HG03045 (cell line): Measurements from ENCODE around the gene GRM1.

ENCODE experiments used
- ATAC-seq: cut with Tn5 transposase; IDR thresholded peaks from one replicate; pipeline ENCODE4 v1.9.1; 2021; ENCODE audit warnings: mild to moderate bottlenecking, moderate library complexity; ENCODE audit not compliant: unreplicated experiment

The GRM1 gene

DNA sequence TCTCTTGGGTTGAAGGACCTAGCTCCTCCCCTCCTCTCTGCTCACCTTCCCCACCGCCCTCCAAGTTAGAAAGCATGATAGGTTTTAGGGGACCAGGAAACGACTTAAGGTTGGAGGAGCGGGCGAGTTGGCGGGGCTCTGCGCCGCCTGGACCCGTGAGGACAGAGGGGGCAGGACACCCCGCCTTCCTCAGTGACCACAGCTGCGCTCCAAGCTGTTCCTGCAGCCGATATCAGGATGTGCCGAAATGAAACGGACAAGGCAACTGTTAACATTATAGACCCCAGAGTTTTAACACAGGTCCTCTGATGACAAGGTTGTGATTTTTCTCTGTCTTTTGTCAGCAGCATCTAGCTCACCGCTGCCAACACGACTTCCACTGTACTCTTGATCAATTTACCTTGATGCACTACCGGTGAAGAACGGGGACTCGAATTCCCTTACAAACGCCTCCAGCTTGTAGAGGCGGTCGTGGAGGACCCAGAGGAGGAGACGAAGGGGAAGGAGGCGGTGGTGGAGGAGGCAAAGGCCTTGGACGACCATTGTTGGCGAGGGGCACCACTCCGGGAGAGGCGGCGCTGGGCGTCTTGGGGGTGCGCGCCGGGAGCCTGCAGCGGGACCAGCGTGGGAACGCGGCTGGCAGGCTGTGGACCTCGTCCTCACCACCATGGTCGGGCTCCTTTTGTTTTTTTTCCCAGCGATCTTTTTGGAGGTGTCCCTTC, at the start of gene GRM1:
TSS of gene GRM1 (plus strand) at position 212 of the 722 bp plus-strand sequence. CDS start at position 668, 456 bp downstream.
- ATAC-seq, result no peak

DNA sequence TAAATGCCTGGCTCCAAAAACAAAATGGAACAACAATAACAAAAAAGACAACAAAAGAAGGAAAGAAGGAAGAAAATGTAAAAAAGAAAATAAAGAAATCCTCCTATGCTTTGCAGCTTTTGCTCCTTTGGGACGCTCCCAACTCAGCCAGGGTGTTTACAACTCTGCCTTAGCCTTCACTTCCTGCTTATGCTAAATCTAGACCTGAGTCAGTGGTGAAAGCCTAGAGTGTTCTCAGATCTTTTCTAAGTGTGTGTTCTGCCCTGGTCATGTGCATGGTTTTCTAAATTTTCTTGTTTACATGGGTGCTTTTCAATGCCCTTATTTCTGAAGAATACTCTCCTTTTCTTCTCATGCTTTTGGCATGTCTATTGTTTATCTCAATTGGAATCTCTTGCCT, 19.5 kb upstream of the GRM1 start:
- no peak for ATAC-seq

DNA sequence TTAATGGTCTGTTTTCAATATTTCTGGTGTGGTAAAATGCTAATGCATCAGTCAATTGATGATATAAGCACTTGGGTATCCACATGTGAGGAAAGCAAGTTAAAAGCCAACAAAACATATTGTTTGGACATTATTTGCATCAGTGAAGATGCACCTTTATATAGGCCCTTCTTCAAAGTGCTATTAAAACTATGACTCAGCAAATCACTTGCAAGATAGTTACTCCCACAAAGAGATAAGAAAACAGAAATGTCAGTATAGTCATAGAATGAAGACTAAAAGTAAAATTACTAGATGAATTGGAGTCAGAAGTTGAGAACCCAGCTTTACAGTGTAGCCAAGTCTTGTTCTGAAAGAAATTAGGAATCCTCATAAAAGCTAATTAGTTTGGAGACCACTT, 14.6 kb upstream of the GRM1 start:
- no peak for ATAC-seq

DNA sequence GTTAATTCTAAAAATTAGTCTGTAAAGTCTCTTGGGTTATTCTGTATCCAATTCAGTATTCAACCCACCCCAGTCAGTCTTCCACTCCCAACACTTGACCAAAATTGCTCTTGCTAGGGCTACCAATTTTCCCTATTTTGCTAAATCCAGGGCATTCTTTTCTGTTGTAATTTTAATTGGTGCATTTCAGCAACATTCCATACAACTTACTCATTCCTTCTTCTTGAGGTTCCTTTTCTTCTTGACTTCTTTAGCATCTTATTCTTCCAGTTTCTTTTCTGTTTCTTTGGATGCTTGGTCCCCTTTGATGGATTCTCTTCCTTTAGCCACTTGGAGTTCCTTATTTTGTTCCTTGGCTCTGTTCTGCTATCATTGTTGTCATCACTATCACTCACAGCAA, 11.2 kb upstream of the GRM1 start:
- no peak for ATAC-seq

DNA sequence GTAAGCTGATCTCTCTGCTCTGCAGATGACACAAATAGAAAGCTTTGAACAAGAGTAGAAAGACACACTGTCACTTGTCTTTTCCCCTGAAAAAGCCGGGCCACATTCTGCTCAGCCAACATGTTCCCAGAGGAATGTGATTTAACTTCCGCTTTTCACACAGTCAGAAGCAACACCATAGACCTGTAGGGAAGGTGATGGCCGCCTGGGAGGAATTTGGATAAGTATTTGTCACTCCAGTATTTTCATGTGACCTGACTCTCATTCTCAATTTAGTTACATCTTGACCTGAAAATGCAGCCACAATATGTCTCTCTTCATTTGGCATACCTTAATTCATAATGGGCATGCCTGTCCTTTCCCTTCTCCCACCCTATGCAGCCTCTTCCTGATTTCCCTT, 2.0 kb upstream of the GRM1 start:
- ATAC-seq, result no peak

DNA sequence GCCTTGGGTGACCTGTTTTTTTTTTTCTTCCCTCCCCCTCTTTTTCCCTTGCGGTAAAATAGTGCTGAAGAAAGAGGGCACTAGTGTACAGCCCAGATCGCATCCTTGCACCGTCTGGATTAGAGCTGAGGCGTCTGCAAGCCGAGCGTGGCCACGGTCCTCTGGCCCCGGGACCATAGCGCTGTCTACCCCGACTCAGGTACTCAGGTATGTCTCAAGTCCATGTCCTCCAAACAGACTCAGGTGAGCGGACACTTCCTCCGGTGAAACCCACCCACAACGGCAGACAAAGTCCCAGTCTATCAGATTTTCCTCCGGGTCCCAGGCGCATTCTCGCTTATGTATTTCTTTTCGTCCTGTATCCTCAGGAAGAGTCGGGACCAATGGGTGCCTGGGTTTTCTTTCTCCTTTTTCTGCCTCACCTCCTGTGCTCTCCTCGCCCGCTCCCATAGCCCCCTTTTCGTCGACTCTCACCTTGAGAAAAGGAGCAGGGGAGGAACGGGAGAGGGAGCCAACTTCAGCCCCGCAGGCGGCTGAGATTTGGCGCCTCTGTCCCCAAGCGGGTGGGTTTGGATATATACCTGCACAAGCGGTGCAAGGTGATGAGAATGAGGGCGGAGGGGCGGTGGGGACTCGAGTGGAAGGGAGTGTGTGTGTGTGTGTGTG, 1.1 kb upstream of the GRM1 start:
- ATAC-seq, result no peak

DNA sequence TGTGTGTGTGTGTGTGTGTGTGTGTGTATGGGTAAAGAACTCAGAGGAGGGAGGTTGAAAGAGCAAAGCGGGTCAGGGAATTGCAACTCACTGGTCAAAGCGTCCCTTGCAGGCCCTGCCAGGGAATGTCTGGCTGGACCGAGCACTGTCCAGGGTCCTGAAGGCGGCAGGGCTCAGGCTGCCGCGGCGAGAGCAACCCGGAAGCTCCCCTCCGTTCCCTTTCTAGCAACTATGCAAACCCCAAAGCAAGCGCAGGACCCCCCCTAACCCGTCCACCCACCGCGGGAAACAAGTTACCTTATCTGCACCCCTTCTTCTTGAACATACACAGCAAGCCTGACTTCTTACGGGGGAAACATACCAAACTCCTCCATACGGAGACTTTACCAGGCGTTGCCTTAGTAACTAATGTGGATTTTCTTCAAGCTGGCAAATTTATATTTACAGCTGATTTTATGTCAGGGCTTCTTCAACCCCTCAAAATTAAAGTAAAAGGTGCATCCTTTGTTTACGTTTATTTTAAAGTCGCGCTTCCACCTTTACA, 538 bp upstream of the GRM1 start:
- no peak for ATAC-seq

DNA sequence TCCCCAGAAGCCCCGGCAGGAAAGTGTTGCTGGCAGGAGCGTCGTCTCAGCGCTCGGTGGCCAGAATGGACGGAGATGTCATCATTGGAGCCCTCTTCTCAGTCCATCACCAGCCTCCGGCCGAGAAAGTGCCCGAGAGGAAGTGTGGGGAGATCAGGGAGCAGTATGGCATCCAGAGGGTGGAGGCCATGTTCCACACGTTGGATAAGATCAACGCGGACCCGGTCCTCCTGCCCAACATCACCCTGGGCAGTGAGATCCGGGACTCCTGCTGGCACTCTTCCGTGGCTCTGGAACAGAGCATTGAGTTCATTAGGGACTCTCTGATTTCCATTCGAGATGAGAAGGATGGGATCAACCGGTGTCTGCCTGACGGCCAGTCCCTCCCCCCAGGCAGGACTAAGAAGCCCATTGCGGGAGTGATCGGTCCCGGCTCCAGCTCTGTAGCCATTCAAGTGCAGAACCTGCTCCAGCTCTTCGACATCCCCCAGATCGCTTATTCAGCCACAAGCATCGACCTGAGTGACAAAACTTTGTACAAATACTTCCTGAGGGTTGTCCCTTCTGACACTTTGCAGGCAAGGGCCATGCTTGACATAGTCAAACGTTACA, 817 bp downstream of the GRM1 start:
- ATAC-seq, result no peak

DNA sequence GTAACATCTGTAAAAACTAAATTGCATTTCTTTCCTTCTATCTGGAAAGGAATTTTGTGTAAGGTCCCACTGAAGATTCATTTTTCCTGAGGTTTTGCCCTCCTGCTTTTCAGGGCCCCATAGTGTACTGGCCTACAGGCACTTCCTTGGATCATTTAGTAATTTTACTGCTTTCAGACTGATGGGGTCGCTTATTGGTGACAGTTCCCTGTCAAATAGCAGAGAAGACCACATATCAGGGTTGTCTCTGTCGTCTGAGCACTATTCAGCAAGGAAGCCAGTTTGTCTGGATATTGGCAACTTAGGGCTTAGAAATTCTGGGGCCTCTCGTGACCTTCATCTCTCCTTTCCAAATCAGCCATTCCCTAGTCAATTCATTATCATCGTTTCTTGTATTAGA, 3.5 kb downstream of the GRM1 start:
- no peak for ATAC-seq

DNA sequence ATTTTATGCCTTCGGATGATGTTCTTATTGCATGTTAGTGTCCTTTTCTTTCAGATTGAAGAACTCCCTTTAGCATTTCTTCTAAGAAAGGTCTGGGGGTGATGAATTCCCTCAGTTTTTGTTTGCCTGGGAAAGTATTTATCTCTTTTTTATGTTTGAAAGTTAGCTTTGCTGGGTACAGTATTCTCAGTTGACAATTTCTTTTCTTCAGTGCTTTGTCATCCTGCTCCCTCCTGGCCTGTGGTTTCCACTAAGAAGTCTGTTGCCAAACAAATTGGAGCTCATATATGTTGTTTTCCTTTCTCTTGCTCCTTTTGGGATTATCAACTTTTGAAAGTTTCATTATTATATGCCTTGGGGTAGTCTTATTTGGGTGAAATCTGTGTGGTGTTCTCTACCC, 11.5 kb downstream of the GRM1 start:
- ATAC-seq, result no peak

DNA sequence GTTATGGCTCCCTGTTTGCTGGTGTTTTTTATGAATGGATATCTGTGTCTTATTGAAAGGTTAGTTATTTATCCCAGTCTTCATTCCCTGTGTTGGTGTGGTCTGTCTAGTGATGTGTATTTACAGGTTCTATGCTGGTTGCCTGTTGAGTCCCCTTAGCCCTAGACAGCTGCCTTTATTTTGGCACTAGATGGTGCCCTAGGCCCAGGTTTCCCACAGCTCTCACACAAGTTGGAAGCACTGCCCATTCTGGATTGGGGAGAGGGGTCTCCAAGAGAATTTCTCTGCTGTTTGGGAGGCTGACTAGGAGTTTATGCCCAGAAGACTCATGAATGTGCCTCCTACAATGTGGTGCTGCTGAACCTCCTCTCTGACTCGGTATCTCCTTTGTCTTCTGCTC, 12.4 kb downstream of the GRM1 start:
- no peak for ATAC-seq

DNA sequence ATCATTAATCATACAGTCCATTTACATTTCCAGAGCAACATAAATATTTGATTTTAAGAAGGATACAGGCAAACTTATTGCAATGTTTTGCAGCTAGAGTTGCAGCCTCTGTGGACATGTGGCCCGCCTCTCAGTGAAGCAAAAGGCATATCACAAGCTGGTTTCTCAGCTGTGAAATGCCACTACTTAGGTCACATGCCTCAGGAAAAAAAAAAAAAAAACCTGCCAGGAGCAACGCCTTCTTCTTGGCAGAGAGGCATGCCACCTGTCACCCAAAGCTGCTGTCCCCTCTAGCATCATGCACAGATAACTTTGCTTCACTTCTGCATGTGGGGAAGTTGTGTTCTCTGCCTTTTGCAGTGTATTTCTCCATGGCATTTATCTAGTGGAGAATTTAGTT, 18.5 kb downstream of the GRM1 start:
- no peak for ATAC-seq

DNA sequence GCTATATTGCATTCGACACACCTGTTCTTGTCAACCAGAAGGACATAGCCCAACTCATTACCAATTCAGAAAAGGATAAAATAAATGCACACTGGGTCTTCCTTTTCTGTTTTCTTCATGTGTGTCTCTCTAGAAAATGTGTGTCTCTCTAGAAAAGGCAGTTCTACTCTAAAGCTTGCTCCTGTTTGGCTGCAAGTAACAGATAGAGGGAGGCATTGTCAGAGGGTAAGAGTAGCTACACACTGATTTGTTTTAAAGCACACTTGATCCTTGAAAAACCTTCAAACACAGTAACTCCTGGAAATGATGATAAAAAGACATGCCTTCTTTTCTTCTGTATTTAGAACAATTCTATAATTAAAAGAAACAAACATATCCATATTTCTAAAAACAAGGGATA, 21.3 kb downstream of the GRM1 start:
- ATAC-seq, result no peak

DNA sequence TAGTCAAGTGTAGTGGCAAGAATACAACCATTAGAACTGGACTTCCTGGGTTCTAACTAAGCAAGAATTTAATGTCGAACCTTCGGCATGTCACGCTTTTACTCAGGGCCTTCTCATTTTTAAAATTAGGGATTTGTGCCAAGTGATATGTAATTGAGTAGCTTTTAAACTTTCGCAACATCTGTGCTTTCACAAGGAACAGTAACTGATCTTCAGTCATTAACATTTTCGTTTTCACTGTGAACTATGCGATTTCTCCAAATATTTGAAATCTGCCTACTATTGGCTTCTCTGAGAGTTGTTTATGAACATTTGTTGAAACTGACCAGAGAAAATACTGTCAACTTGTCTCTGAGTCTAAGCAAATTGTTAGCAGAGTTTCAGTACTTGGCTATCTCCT, 27.6 kb downstream of the GRM1 start:
- ATAC-seq, result no peak

DNA sequence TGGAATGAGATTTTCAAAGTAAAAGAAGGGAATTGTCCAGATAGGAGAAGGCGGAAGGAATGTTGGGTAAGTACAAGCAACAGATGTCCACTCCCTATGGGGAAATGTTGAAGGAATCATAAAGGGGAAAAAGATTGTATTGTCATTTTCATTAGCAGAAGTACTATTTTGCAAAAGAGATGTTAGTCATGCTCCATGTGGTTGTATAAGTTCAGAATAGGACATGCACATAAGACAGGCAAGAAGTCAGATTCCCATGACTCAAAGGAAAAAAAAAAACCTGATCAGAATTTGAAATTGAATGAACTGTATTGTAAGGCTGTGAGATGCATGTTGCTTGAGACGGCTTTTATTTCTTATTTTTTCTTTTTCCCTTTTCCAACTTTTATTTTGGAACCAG, 36.8 kb downstream of the GRM1 start:
- ATAC-seq, result no peak

DNA sequence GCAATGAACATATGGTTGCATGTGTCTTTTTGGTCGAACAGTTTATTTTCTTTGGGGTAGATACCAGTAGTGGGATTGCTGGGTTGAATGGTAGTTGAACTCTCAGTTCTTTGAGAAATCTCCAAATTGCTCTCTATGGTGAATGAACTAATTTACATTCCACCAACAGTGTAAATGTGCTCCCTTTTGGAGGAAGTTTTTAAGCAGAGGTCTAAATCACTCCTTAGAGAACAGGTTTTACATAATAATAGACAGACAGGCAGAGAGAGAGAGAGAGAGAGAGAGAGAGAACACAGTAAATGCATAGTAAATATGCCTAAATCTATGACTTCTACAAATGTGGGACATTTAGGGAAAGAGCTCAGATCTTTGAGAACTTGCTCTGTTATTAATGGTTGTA, 37.6 kb downstream of the GRM1 start:
- no peak for ATAC-seq

DNA sequence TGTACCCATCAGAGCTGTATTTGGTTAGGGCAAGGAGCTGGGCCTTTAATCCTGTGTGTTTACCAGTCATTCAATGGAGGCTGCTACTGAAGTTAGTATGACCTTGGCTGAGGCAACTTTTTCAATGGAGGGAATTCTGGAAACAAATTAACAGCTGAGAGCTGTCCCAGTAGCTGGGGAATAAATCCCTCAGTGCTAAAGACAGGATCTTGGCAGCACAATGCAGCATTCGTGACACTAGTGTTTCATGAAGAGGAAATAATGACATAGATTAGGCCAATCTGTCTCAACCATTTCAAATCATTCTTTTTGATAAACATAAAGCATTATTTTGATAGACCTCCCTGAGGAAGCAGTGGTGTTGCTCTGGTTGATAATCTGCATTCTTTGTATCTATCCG, 42.9 kb downstream of the GRM1 start:
- ATAC-seq, result no peak

DNA sequence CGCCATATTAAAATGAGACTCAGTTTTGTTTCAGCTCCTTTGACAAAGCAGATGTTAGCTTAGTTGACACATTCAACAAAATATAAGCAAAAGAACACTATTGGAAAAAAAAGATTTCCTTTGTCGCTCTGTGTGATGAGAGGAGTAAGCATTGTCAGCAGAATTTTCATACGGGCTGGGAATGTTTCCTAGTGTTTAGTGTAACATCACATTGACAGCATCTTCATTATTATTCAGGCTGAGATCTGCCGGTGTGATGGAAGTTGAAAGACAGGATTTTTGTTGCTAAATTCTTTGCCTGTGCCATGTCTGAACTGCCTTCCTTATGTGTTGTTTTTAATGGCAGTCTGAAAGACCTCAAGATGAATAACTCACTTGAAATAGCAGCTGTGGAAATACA, 49.1 kb downstream of the GRM1 start:
- ATAC-seq, result no peak

DNA sequence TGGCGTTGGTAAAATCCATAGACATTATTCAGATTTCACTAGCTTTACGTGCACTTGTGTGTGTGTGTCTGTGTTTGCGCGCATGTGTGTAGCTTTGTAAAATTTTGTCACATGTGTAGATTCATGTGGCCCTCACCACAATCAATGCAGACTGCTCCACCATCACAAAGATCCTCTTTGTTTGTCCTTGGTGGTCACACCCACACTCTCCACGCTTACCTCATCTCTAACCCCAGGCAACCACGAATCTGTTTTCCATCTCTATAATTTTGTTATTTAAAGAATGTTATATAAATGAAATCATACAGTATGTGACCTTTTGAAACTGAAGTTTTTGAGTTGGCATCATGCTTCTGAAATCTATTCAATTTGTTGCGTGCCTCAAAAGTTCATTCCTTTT, 58.5 kb downstream of the GRM1 start:
- no peak for ATAC-seq

DNA sequence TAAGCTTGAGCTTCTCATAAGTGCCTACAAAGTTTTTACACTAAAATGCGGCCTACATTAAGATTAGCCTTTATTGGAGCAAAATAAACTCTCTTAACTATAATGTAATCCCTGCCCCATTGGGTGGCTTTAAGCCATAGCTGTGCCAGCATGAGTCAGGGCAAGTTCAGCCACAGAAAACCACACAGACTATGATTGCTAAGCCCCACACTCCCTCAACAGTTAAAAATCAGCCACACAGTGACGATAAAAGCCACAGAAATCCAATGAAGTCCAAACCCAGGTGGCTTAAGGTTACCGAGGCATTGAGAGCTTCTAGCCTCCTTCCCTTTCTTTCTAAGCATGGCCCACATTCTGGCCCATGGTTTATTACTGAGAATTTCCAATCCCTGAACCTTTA, 61.6 kb downstream of the GRM1 start:
- ATAC-seq, result no peak

DNA sequence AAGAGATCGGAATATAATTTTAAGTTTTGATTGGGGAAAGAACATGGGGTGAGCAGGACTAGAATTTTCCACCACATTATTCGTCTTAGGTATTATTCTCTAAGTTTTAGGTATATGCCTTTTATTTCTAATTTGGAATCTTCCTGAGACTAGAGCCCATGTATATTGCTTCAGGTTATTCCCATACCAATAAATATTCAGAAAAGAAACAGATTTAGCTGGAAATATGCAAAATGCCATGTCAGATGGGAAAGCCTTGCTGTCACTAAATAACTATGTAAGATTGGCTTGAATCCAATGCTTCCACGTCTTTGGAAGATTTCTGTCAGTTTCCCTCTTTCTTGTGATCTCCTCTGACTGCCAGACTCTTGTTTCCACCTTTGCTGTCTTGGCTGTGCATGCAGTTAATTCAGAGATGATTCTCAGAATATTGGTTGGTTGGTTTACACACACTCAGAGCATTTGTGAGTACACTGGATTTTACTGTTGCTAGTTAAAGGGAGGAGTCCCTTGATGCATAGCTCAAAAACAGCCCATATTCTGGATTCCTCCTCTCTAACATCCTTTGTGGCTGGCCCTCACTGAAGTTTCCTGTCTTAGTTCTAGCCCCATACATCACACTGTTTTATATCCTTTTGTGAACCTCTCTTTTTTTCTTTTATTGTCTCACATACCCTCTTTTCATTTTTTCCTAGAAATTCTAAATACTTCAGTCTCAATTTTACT, 64.3 kb downstream of the GRM1 start:
- ATAC-seq, result no peak
